GM19395 (cell line): ENCODE results near the gene RYR2.

Experiments
- ATAC-seq: cut with Tn5 transposase; IDR thresholded peaks from one replicate; pipeline ENCODE4 v1.9.1; 2021; ENCODE audit warnings: mild to moderate bottlenecking, moderate library complexity; ENCODE audit not compliant: unreplicated experiment

The RYR2 gene

GRCh38 chr1:237701534-237701933 lies 659.5 kb downstream of the RYR2 start:
- no peak for ATAC-seq

GRCh38 chr1:237702161-237702560 lies 660.2 kb downstream of the RYR2 start:
- no peak for ATAC-seq

GRCh38 chr1:237705462-237705861 lies 663.5 kb downstream of the RYR2 start:
- no peak for ATAC-seq

- no peak for ATAC-seq
Measured at GRCh38 chr1:237709355-237709754, 667.4 kb downstream of the RYR2 start.

GRCh38 chr1:237711281-237711680 lies 669.3 kb downstream of the RYR2 start:
- no peak for ATAC-seq

- no peak for ATAC-seq
Measured at GRCh38 chr1:237712082-237712481, 670.1 kb downstream of the RYR2 start.

GRCh38 chr1:237712586-237713157 lies 670.7 kb downstream of the RYR2 start:
- no peak for ATAC-seq

GRCh38 chr1:237713916-237714315 lies 671.9 kb downstream of the RYR2 start:
- no peak for ATAC-seq

GRCh38 chr1:237717106-237717505 lies 675.1 kb downstream of the RYR2 start:
- no peak for ATAC-seq

- ATAC-seq = no peak
Measured at GRCh38 chr1:237730826-237731350, 688.9 kb downstream of the RYR2 start.

GRCh38 chr1:237732657-237733056 lies 690.7 kb downstream of the RYR2 start:
- no peak for ATAC-seq

- ATAC-seq = no peak
Measured at GRCh38 chr1:237736372-237737029, 694.5 kb downstream of the RYR2 start.

GRCh38 chr1:237737448-237737847 lies 695.5 kb downstream of the RYR2 start:
- ATAC-seq = no peak

GRCh38 chr1:237737938-237738610 lies 696.1 kb downstream of the RYR2 start:
- ATAC-seq = no peak

- ATAC-seq = no peak
Measured at GRCh38 chr1:237740846-237741245, 698.9 kb downstream of the RYR2 start.

GRCh38 chr1:237745545-237745944 lies 703.6 kb downstream of the RYR2 start:
- ATAC-seq = no peak

GRCh38 chr1:237748171-237748960 lies 706.4 kb downstream of the RYR2 start:
- no peak for ATAC-seq

GRCh38 chr1:237749122-237749521 lies 707.1 kb downstream of the RYR2 start:
- no peak for ATAC-seq

GRCh38 chr1:237751090-237751489 lies 709.1 kb downstream of the RYR2 start:
- no peak for ATAC-seq

GRCh38 chr1:237754627-237755026 lies 712.6 kb downstream of the RYR2 start:
- ATAC-seq = no peak

- no peak for ATAC-seq
Measured at GRCh38 chr1:237756304-237756967, 714.5 kb downstream of the RYR2 start.
